GM15510 (cell line): ENCODE data around the gene SETD1B.

ENCODE experiments used
- POLR2A ChIP-seq: IDR thresholded peaks from 3 replicates; pipeline ENCODE4 v1.6.1; 2011; ENCODE audit warnings: borderline replicate concordance; ENCODE audit not compliant: insufficient read length; ENCODE audit errors: extremely low read depth

SETD1B gene

GRCh38 chr12:121871467-121871866 is 67.7 kb downstream of the SETD1B start:
- TF ChIP-seq POLR2A, result no peak

DNA sequence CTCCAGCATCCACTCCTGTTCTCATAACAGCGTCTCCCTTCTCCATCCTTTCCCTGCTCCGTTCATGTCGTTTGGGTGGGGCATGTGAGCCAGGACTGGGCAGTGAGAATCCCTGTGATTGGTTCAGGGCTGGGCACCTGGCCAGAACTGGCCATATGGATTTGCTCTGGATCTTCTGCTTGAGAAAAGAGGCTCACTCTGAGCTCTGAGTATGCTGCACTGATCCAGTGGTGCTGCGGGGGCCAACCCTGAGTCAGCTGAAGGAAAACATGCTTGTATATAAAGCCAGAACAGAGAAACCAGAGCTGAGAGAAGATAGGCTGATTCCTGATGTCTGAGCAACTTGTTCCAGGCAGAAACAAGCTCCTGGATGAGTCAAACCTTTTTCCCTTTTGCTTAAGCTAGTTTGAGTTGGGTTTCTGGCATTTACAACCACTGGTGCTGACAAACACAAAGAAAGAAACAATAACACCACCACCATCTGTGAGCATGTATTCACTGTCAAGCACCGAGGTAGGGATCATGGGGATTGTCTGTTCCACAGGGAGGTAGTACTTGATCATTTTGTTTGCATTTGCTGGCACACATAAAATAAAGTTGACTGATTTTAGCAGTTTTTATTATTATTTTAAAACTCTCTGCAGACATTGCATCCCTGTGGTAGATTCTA is 68.9 kb downstream of the SETD1B start:
- TF ChIP-seq POLR2A, result no peak

DNA sequence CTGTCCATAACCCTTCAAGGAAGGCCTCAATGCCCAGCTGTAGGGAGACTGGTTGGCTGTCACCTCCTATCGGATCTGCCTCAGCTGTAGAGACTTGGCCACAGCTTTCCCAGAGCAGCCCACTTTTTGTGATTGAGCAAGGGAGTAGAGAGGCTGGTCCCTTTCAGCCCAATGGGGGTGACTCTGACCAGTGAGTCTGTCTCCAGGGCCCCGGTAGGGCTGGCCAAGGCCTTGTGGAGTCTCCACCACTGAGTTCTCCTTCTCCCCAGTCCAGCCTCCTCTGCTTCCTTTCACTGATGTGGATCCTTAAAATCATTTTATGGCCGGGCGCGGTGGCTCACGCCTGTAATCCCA is 69.4 kb downstream of the SETD1B start:
- no peak for TF ChIP-seq POLR2A

DNA sequence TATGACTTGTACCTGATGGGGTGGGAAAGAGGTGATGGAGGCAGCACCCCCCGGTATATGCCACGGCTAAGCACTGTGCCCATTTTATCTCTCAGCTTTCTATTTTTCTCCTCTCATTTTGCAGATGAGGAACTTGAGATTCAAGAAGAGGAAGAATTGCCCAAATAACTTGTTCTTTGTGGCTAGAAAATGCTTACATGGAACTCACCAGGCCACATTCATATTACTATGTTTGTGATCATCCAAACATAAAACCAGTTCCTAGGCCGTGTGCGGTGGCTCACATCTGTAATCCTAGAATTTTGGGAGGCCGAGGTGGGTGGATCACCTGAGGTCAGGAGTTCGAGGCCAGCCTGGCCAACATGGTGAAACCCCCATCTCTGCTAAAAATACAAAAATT is 70.3 kb downstream of the SETD1B start:
- TF ChIP-seq POLR2A, result no peak

DNA sequence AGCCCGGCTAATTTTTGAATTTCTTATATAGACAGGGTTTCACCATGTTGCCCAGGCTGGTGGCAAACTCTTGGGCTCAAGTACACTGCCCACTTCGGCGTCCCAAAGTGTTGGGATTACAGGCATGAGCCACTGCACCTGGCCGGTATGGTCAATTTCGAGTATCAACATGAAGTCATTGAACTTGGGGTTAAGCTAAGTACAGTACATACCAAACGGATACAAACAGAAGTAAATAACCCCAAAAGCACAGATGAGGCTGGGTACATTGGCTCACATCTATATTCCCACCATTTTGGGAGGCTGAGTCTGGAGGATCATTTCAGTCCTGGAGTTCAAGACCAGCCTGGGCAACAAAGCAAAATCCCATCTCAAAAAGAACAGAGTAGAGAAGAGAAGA is 71.8 kb downstream of the SETD1B start:
- no peak for TF ChIP-seq POLR2A
